Esophagus squamous epithelium (tissue), 5 donors: ENCODE data around the gene TNFSF4. TPM values are rescaled to one million over a fixed set of nuclear protein-coding genes. Genes with fewer than 3 reads are reported as not detected.
A peak's percentile ranks its signal among the peaks of the same experiment; 100 is the strongest.

ENCODE experiments used
- DNase-seq: peaks from one replicate; lab custom pipeline; 2025; lab: John Stamatoyannopoulos, UW
- H3K27ac ChIP-seq, 4 donors: fragments of 200-600 bp; sonication (generic); one replicate each; pipeline ENCODE4 v1.5.1; 2016 to 2019; ENCODE audit warnings: mild to moderate bottlenecking in 1 of 4
- H3K27me3 ChIP-seq, 4 donors: fragments of 200-600 bp; sonication (generic); 1 replicate in 3 of 4; 2 replicates in 1 of 4; pipeline versions ENCODE4 v1.5.1 to v1.6.0; 2017 to 2021; ENCODE audit warnings: antibody characterized with exemption in 1 of 4
- H3K36me3 ChIP-seq, 3 donors: fragments of 200-600 bp; sonication (generic); one replicate each; pipeline ENCODE4 v1.5.1; 2016 to 2019
- H3K4me1 ChIP-seq, 3 donors: fragments of 200-600 bp; sonication (generic); one replicate each; pipeline ENCODE4 v1.5.1; 2017 to 2019
- H3K4me3 ChIP-seq, 4 donors: fragments of 200-600 bp; sonication (generic); 1 replicate in 3 of 4; 2 replicates in 1 of 4; pipeline ENCODE4 v1.5.1; 2016 to 2019; ENCODE audit warnings: mild to moderate bottlenecking in 2 of 4, moderate library complexity in 1 of 4
- H3K9me3 ChIP-seq, 3 donors: fragments of 200-600 bp; sonication (generic); one replicate each; pipeline ENCODE4 v1.5.1; 2016 to 2019
- POLR2A ChIP-seq, 4 donors: fragments of 450-650 bp; IDR thresholded peaks; one replicate each; pipeline ENCODE4 v1.6.1; 2017; ENCODE audit warnings: antibody characterized with exemption in 4 of 4, mild to moderate bottlenecking in 4 of 4, moderate library complexity in 3 of 4
- WGBS, 2 donors: methylation state at CpG; one replicate each; pipeline ENCODE4 v1.1.5; 2018; 5-methylcytosine and 5-hydroxymethylcytosine counted together
- intact Hi-C: fragments of 100-400 bp; cut with DNase I; formaldehyde crosslinking; loops from one replicate; pipeline ENCODE4 v1.15.0; 2022
- total RNA-seq, 4 donors: library from RNA; depleted of rRNA; stranded (reverse); fragments of >200 nt; gene quantifications; one replicate each; pipeline ENCODE4 v1.1.0, GENCODE V29; 2016
- TF ChIP-seq, protein P1 (sequence below), 6 experiments: fragments of 450-650 bp in 4 of 6; fragments of 200-600 bp in 2 of 6; sonication (generic) in 2 of 6; IDR thresholded peaks; one replicate each; pipeline ENCODE4 v1.5.1; 2016 to 2019; ENCODE audit warnings: antibody characterized with exemption in 6 of 6, mild to moderate bottlenecking in 4 of 6, moderate library complexity in 4 of 6
- donor health status: DM: yes; HTN: yes; CAD: no.

The TNFSF4 gene, protein sequence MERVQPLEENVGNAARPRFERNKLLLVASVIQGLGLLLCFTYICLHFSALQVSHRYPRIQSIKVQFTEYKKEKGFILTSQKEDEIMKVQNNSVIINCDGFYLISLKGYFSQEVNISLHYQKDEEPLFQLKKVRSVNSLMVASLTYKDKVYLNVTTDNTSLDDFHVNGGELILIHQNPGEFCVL
- total RNA-seq = under 1 TPM in 2 of 4 donors, not detected in 2; 0.09 to 0.57 TPM

DNA sequence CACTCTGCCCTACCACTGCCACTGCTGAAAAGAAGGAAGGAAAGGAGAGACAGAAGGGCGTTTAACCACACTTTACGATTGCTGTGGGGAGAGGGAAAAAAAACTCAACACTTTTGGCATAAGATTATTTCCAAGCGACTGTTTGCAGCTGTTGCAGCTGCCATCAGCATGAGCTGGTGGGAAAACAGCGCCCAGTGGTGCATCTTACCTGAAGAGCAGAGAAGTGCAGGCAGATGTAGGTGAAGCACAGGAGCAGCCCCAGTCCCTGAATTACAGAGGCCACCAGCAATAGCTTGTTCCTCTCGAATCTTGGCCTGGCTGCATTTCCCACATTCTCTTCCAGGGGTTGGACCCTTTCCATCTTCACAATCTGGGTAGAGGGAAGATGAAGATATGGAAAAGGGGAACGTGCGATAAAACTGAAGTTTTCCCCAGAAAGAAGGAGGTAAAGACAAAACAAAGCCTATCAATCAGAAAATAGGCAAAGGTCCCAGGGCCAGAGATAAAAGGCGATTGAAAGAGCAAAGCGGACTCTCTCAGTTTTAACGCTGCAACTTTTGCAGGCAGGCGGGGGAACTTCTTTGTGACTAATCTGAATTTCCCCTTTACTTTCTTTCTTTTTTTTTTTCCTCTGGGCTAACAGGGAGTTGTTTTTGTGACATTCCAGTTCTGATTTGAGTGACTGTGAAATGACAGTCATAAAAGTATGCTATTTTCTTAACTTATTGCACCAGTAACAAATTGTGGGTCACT lies at the start of gene TNFSF4:
Gene TNFSF4 (minus strand): TSS at position 516 of the 753 bp plus-strand sequence. CDS start 155 bp downstream, at position 361.
- H3K27ac ChIP-seq = peak within 1 kb of the TSS in 2 of 4 donors; percentile 6 to 25
- intact Hi-C loops = loop anchor here (5.0 kb wide), 1 partner anchor 460 kb away; no protein-coding TSS in a partner anchor
- H3K36me3 ChIP-seq = no peaks in the 10 kb centered on the region
- peak within 1 kb of the TSS in 1 of 4 donors; percentile 36 for H3K4me3 ChIP-seq
- TF ChIP-seq, protein P1, sequence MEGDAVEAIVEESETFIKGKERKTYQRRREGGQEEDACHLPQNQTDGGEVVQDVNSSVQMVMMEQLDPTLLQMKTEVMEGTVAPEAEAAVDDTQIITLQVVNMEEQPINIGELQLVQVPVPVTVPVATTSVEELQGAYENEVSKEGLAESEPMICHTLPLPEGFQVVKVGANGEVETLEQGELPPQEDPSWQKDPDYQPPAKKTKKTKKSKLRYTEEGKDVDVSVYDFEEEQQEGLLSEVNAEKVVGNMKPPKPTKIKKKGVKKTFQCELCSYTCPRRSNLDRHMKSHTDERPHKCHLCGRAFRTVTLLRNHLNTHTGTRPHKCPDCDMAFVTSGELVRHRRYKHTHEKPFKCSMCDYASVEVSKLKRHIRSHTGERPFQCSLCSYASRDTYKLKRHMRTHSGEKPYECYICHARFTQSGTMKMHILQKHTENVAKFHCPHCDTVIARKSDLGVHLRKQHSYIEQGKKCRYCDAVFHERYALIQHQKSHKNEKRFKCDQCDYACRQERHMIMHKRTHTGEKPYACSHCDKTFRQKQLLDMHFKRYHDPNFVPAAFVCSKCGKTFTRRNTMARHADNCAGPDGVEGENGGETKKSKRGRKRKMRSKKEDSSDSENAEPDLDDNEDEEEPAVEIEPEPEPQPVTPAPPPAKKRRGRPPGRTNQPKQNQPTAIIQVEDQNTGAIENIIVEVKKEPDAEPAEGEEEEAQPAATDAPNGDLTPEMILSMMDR (IDR thresholded peaks at IDR 0.05) = no peak
- TF ChIP-seq POLR2A (IDR thresholded peaks at IDR 0.05) = no peak
- WGBS, 2 donors = 41 to 44% methylated on average over 11 of the region's 11 CpGs
- H3K27me3 ChIP-seq = no peaks in the 10 kb centered on the region
- H3K9me3 ChIP-seq = no peaks in the 10 kb centered on the region
- DNase-seq = no peak
- peaks cover 0 to 35% (median 5%) of the 10 kb centered on the region in 3 donors for H3K4me1 ChIP-seq

GRCh38 chr1:173255214-173255813 lies 48.2 kb upstream of the TNFSF4 start:
- no peaks in the 10 kb centered on the region for H3K27me3 ChIP-seq
- intact Hi-C loops = no loop called here
- DNase-seq = no peak
- H3K4me1 ChIP-seq = peaks cover 0 to 4% (median 0%) of the 10 kb centered on the region in 3 donors
- H3K36me3 ChIP-seq = no peaks in the 10 kb centered on the region
- no peak overlapping the region for H3K4me3 ChIP-seq
- 33 to 34% methylated on average over 3 of the region's 3 CpGs for WGBS, 2 donors
- H3K27ac ChIP-seq = no peak overlapping the region
- TF ChIP-seq, protein P1 (IDR thresholded peaks at IDR 0.05) = peak; percentile 21 to 59 (median 38)
- TF ChIP-seq POLR2A (IDR thresholded peaks at IDR 0.05) = no peak
- peaks cover 0 to 6% (median 0%) of the 10 kb centered on the region in 3 donors for H3K9me3 ChIP-seq

DNA sequence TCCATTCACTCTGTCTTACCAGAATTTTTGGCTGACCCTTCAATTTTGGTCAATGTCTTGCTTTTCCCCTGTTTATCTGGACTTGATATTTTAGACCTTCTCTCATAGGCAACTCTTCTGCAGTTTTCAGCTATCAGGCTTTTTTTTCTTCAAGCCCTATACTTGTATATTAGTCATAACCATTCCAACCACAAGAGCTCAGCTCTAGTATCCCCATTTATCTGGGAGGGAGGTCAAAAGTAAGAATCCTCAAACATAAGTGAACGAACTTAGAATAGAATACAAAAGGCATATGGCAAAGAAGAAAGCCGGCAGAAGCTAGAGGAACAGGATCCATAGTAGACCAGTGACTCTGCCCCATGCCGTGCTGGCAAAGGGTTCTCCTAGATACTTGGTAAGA lies 45.9 kb upstream of the TNFSF4 start:
- no peak overlapping the region for H3K4me3 ChIP-seq
- no peaks in the 10 kb centered on the region for H3K9me3 ChIP-seq
- TF ChIP-seq, protein P1 (IDR thresholded peaks at IDR 0.05) = no peak
- no peak for TF ChIP-seq POLR2A (IDR thresholded peaks at IDR 0.05)
- WGBS, 2 donors = 93 to 94% methylated on average over 3 of the region's 3 CpGs
- intact Hi-C loops = no loop called here
- no peaks in the 10 kb centered on the region for H3K36me3 ChIP-seq
- no peak for DNase-seq
- H3K27ac ChIP-seq = no peak overlapping the region
- no peaks in the 10 kb centered on the region for H3K27me3 ChIP-seq
- H3K4me1 ChIP-seq = peaks cover 0 to 16% (median 0%) of the 10 kb centered on the region in 3 donors

DNA sequence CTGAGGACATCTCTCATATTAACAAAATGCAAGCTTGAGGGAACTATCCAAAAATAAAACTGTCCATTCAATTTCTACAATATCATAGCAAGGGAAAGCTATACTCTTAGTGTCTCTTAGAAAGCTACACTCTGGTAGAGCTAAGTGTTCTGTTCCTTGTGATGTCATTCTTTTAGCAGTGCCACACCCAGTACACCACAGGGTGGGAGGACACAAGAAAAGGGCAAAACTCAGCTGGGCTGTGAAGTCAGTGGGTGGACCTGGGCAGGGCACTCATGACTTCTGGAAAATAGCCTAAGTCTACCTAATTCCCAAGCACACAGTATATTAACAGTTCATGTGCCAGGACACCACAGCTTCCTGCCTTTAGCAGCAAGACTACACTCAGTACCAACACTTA lies 42.2 kb upstream of the TNFSF4 start:
- Histone ChIP-seq H3K27me3 (no peaks in the 10 kb centered on the region), H3K9me3 (no peaks in the 10 kb centered on the region), H3K4me3 (no peak overlapping the region), H3K4me1 (peaks cover 0 to 12% (median 0%) of the 10 kb centered on the region in 3 donors), H3K27ac (no peak overlapping the region), H3K36me3 (no peaks in the 10 kb centered on the region)
- intact Hi-C loops = no loop called here
- no peak for DNase-seq
- TF ChIP-seq, protein P1 (IDR thresholded peaks at IDR 0.05) = no peak
- no peak for TF ChIP-seq POLR2A (IDR thresholded peaks at IDR 0.05)
